Ishikawa (cell line): Measurements from ENCODE around the gene CDR2L.

Experiments used
- CEBPB ChIP-seq: IDR thresholded peaks from 2 replicates; pipeline ENCODE4 v1.6.1; 2012
- CREB1 ChIP-seq: IDR thresholded peaks from 2 replicates; pipeline ENCODE4 v1.6.1; 2012; ENCODE audit warnings: low read depth
- EGR1 ChIP-seq: IDR thresholded peaks from 2 replicates; pipeline ENCODE4 v1.6.1; 2012
- EP300 ChIP-seq: IDR thresholded peaks from 2 replicates; pipeline ENCODE4 v1.6.1; 2012; ENCODE audit warnings: borderline replicate concordance
- FOXM1 ChIP-seq: IDR thresholded peaks from 2 replicates; pipeline ENCODE4 v1.6.1; 2012; ENCODE audit warnings: low read depth, borderline replicate concordance
- MAX ChIP-seq: IDR thresholded peaks from 2 replicates; pipeline ENCODE4 v1.6.1; 2012
- NFIC ChIP-seq: IDR thresholded peaks from 2 replicates; pipeline ENCODE4 v1.6.1; 2012
- RAD21 ChIP-seq: IDR thresholded peaks from 2 replicates; pipeline ENCODE4 v1.6.1; 2012; ENCODE audit warnings: low read depth
- REST ChIP-seq: IDR thresholded peaks from 2 replicates; pipeline ENCODE4 v1.6.1; 2012; ENCODE audit warnings: low read depth, mild to moderate bottlenecking
- TAF1 ChIP-seq: IDR thresholded peaks from 2 replicates; pipeline ENCODE4 v1.6.1; 2012; ENCODE audit warnings: low read depth, mild to moderate bottlenecking
- TEAD4 ChIP-seq: IDR thresholded peaks from 2 replicates; pipeline ENCODE4 v1.6.1; 2012
- USF1 ChIP-seq: IDR thresholded peaks from 2 replicates; pipeline ENCODE4 v1.6.1; 2012
- YY1 ChIP-seq: IDR thresholded peaks from 2 replicates; pipeline ENCODE4 v1.6.1; 2012; ENCODE audit warnings: low read depth

GRCh38 chr17:74977802-74978201, 9.6 kb upstream of the CDR2L start:
- no peak for TF ChIP-seq MAX
- TF ChIP-seq REST: no peak
- TF ChIP-seq CREB1: no peak
- no peak for TF ChIP-seq TAF1
- TF ChIP-seq CEBPB: no peak
- TF ChIP-seq EP300: no peak
- TF ChIP-seq YY1: no peak
- no peak for TF ChIP-seq NFIC
- no peak for TF ChIP-seq FOXM1
- no peak for TF ChIP-seq RAD21
- TF ChIP-seq EGR1: no peak
- TF ChIP-seq USF1: no peak
- no peak for TF ChIP-seq TEAD4
